ENCODE data around the gene BEAN1. TPM values are rescaled to one million over a fixed set of nuclear protein-coding genes. Genes with fewer than 3 reads are reported as not detected.

BEAN1 gene
- total and polyA plus RNA-seq, 2 experiments from 2014 or later: 0.07 to 0.10 TPM

- TF ChIP-seq ETS1 (IDR thresholded peaks at IDR 0.05): no peak
These were observed 57.5 kb downstream of the BEAN1 start (continued) for GRCh38 chr16:66484453-66485213.

GRCh38 chr16:66485376-66485775 is 58.3 kb downstream of the BEAN1 start:
- H4K20me1 ChIP-seq (replicated peaks; ENCODE audit: insufficient read depth): no peaks in the 10 kb centered on the region
- H3K27ac Mint-ChIP-seq: no peak overlapping the region
- peaks cover 13% of the 10 kb centered on the region; the same call in 2 of the 3 replicates for H3K9me3 Mint-ChIP-seq
- H3K4me3 ChIP-seq: no peak overlapping the region
- H3K27ac ChIP-seq (ENCODE audit: low read depth): no peak overlapping the region
- H2AFZ ChIP-seq: no peak overlapping the region
- H3K27me3 ChIP-seq (ENCODE audit: insufficient read depth): no peaks in the 10 kb centered on the region
- H3K27me3 Mint-ChIP-seq (ENCODE audit: insufficient read depth, low read depth, poor library complexity): peaks cover 6% of the 10 kb centered on the region
- H3K4me2 ChIP-seq: no peak overlapping the region
- DNase-seq (ENCODE audit: low spot score) (no peak), ATAC-seq (no peak)
- H3K4me3 Mint-ChIP-seq: no peak overlapping the region
- peaks cover 7% of the 10 kb centered on the region for H3K4me1 Mint-ChIP-seq
- H3K36me3 Mint-ChIP-seq (ENCODE audit: low read depth): no peaks in the 10 kb centered on the region; the same call in 1 of the 3 replicates
- no peaks in the 10 kb centered on the region for H3K79me2 ChIP-seq (replicated peaks; ENCODE audit: insufficient read depth)
- no peaks in the 10 kb centered on the region for H3F3A ChIP-seq (replicated peaks; ENCODE audit: low read depth)
- no peaks in the 10 kb centered on the region for H3K36me3 ChIP-seq (ENCODE audit: insufficient read depth)
- no peaks in the 10 kb centered on the region for H3K9me2 ChIP-seq (ENCODE audit: insufficient read depth)
- H3K4me1 ChIP-seq (ENCODE audit: insufficient read depth): no peaks in the 10 kb centered on the region
- TF ChIP-seq CREB1 (CRISPR knock-in tag; IDR thresholded peaks at IDR 0.05; ENCODE audit: low read depth) (no peak), ZNF331 (CRISPR knock-in tag; IDR thresholded peaks at IDR 0.05; ENCODE audit: low read depth) (no peak), ZNF462 (CRISPR knock-in tag; IDR thresholded peaks at IDR 0.05) (no peak), ETS1 (IDR thresholded peaks at IDR 0.05) (no peak), CTCF (conservative IDR thresholded peaks at IDR 0.05; ENCODE audit: low read depth in 2 of 2) (no peak), REST (IDR thresholded peaks at IDR 0.05; ENCODE audit: unreplicated experiment) (no peak), JUNB (IDR thresholded peaks at IDR 0.05; ENCODE audit: unreplicated experiment) (no peak), EZH2phosphoT487 (IDR thresholded peaks at IDR 0.05; ENCODE audit: unreplicated experiment) (no peak), ZNF114 (CRISPR knock-in tag; IDR thresholded peaks at IDR 0.05) (no peak), POLR2AphosphoS5 (IDR thresholded peaks at IDR 0.05; ENCODE audit: low read depth) (no peak)

Data from GM23338 (cell line).